ENCODE results near the gene CAPS. TPM values are rescaled to one million over a fixed set of nuclear protein-coding genes. Genes with fewer than 3 reads are reported as not detected.

Gene CAPS
- total RNA-seq, 1 donor from 2014 or later: 3.8 TPM

DNA sequence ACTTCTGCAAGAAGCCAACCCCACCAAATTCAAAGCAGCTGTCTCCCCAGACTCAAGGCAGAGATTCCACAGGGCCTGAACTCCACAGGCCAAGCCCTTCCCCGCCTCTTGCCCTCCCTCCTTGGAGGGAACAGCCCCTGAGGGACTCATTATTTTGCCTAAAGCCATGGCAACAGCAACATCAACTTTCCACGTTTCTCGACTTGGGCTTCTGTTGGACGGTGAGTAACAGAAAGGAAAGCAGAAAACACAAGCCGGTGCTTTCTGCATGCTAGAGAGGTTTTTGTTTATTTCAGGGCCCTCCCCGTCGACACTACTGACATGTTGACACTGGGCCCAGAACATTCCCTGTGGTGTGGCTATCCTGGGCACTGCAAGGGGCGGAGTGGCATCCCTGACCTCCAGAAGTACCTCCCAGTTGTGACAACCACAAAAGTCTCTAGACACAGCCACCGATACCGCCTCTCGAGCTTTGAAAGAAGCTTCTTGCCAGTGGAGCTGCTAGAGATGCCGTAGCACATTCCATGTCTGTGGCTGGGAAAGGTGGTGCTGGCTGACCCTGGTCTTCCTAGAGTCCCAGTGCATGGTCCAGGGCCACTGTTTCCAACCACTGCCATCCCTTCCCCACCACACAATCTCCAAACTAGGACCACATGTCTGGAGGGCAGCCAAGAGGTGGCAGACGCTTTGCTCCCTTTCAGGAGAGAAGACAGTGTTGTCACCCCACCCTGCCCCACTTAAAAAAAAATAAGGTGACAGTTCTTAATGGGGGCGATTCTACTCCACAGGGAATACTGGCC is 12.8 kb downstream of the CAPS start:
- intact Hi-C loops (cut with DNase I): no loop called here
- DNase-seq (ENCODE audit: missing footprints) (no peak), ATAC-seq (peak; percentile 87)

DNA sequence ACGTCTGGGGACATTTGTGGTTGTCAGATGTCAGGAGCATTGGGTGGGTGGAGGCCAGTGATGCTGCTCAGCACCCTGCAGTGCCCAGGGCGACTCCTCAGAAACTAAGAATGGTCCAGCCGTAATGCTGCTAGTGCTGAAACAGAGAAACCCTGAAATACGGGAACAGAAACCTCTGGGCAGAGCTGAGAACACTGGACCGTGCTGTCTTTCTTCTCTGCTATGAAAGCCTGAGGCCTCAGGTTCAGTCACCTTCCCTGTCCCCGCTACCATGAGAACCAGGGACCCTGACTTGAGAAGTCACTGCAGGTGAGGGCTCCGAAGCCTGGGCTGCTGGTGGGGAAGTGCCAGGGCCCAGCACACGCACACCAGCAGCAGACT is 13.4 kb downstream of the CAPS start:
- intact Hi-C loops (cut with DNase I): no loop called here
- DNase-seq (ENCODE audit: missing footprints) (no peak), ATAC-seq (no peak)

DNA sequence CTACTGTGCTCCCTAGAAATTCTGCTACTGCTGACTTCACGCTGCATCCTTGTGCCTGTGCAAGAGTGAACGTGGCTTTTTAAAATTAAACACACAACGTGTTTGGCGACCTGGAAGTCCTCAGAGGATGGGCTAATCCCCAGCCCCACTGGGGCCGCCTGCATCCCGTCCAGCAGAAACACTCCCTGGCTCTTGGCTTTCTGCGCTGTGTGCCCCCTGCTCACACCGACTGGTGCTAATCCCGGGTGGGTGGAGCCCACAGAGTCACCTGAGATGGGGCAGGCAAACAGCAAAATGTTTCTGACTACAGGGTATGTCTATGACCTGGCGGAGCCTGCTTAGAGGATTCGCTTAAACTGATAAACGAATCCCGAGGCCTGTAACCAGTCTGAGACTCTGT is 15.1 kb downstream of the CAPS start:
- peak; percentile 39 for DNase-seq (ENCODE audit: missing footprints)
- intact Hi-C loops (cut with DNase I): no loop called here
- no peak for ATAC-seq

DNA sequence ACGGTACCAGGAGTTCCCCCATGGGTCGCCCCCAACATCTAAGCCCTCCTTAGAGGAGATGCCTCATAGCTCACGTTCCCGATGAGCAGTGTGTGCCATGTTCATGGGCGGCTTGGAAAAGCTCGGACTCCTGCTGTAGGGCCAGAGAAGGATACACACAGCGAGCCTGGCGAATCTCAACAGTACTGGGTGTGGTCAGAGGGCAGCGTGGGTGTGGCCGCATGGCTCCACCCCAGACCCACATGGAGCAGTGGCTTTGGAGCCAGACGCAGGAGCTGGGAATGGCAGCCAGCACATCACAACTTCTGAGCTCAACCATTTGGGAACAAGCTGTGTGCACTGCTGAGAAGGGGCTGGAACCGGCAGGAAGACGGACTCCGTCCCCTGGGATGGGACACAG is 15.6 kb downstream of the CAPS start:
- no peak for ATAC-seq
- peak; percentile 37 for DNase-seq (ENCODE audit: missing footprints)
- intact Hi-C loops (cut with DNase I): no loop called here

DNA sequence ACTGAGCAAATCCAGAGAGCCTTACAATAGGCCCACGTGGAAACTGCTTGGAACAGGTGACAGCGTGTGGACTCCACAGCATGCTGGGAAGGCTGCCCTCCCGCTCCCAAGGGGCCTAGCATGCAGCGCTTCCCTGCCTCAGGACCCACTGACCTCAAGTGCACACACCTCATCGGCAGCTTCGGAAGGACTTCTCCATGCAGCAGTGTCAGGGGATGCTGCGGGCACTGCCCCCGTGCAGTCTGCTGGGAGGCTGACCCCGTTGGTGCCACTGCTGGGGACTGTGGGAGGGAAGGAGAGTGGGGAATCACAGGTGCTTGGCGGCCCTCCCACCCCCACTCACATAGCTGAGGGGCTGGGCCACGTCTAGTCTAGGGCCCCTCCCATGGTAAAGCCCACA is 17.2 kb downstream of the CAPS start:
- intact Hi-C loops (cut with DNase I): no loop called here
- ATAC-seq (no peak), DNase-seq (ENCODE audit: missing footprints) (peak; percentile 28)

DNA sequence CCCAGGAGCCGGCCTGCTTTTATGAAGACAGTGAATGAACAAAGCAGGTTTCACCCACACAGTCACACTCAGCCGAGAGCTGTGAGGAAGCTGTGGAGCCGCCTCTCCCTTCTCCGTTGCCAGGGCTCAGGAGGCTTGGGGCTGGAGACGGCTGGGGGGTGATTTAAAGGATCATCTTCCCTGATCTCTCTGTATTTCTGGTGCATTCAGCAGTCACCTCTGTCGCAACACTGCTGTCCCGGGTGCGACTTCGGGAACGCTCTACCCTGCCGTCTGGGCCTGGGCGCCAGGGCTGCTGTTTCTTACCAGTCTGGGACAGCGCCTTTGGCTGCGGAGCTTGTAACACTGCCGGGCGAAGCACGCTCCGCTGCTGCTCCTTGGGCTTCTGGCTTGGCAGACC is 18.1 kb downstream of the CAPS start:
- ATAC-seq: no peak
- intact Hi-C loops (cut with DNase I): no loop called here
- peak; percentile 45 for DNase-seq (ENCODE audit: missing footprints)

DNA sequence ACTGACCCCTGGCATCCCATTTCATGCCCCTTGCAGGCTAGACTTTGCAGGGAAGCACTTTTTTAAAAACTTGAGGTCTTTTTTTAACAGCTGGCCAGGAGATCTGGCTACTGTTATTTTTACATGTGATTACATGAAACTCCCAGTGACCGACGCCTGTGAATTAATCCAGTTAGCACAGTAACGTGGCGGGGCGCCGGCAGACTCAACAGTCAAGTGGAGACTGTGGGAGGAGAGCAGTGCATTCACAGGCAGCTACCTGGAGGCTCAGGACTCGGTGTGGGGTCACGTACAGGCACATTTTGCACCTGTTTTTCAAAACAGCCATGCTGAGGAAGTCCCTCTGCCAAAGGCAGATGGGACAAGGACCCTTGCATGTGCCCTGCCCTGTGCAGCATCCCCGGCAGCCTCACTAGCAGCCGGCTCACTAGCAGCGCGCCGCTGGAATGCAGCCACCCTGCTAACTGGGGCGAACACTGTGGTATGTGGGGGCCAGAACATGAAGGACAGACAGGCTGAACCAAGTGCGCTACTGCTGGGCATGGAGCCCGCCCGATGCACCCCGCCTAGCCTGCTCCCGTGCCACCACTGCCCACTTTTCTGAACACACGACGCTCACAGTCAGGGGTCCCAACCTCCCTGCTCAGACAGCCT is 18.7 kb downstream of the CAPS start:
- DNase-seq (ENCODE audit: missing footprints): peak; percentile 69
- intact Hi-C loops (cut with DNase I): no loop called here
- ATAC-seq: no peak

DNA sequence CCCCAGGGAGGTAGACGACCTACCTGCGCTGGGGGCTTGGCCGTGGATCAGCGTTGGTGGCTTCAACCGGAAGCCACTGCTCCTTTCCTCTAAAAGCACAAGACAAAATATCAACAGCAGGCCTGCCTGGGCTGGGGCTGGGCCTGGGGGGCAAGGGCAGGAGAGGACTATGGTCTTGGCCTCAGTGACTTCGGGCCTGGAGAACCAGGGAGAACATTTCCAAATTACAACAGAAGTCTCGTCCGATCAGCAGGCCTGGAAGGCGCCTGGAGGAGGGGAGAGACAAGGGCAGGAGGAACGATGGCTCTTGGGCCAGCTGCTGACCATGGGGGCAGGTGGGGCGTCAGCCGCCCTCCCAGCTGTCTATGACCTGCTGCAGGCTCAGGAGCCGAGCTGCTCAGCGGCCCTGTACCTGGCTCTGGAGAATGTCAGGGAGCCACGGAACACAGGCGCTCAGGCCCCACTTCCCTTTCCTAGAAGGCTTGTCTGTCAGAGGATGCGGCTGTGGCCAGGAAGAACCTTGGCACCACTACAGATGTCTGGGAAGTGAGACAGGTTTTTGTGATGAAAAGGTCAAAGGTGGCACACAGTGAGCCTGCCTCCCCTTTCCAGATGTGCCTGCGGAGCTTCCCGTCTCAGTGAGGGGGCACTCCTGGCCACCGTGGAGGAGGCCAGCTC is 19.5 kb downstream of the CAPS start:
- intact Hi-C loops (cut with DNase I): no loop called here
- peak; percentile 51 for DNase-seq (ENCODE audit: missing footprints)
- no peak for ATAC-seq

DNA sequence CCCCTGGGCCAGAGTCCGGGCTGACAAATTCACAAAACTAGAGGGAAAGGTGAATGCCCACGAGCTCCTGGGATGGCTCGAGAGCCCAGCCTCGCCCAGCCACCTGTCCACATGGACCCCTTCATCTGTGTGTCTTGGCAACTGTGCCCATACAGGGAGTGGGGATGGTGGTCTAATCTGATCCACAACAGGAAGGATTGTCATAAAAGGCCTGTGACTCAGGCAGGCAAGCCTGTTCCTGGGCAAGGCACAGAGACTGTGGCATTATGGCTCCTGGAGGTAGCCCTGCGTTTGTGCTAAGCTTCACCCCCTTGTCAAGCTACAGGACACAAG is 20.0 kb downstream of the CAPS start:
- no peak for ATAC-seq

DNA sequence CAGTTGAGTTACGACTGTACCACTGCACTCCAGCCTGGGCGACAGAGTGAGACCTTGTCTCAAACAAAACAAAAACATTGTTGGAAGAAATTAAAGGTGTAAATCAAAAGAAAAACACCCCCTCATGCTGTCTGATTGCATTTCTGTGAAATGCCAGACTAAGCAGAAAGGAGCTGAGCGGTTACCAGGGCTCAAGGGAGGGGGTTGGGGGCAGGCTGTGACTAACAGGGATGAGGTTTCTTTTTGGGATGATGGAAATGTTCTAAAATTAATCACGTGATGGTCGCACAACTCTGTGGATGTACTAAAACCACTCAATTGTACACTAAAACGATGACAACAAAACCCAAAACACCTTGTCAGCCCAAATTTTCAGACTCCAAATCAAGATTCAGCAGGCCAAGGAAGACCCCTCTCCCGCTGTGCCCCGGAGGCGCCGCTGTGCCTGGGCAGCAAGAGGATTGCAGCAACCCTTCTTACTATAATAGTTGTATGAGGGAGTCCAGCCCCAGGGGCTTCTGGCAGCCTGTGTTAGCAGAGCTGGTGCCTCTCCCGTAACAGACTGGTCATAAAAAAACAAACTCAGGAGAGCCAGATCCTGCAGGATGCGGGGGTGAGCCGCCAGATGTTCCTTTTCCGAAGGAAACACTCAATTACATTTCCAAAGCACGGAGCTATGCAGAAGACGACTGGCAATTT is 20.9 kb downstream of the CAPS start:
- DNase-seq (ENCODE audit: missing footprints): peak; percentile 61
- ATAC-seq: peak; percentile 54
- intact Hi-C loops (cut with DNase I): no loop called here

More for the DNA sequence above, 20.0 kb downstream of the CAPS start:
- no peak for DNase-seq (ENCODE audit: missing footprints)
- intact Hi-C loops (cut with DNase I): no loop called here

DNA sequence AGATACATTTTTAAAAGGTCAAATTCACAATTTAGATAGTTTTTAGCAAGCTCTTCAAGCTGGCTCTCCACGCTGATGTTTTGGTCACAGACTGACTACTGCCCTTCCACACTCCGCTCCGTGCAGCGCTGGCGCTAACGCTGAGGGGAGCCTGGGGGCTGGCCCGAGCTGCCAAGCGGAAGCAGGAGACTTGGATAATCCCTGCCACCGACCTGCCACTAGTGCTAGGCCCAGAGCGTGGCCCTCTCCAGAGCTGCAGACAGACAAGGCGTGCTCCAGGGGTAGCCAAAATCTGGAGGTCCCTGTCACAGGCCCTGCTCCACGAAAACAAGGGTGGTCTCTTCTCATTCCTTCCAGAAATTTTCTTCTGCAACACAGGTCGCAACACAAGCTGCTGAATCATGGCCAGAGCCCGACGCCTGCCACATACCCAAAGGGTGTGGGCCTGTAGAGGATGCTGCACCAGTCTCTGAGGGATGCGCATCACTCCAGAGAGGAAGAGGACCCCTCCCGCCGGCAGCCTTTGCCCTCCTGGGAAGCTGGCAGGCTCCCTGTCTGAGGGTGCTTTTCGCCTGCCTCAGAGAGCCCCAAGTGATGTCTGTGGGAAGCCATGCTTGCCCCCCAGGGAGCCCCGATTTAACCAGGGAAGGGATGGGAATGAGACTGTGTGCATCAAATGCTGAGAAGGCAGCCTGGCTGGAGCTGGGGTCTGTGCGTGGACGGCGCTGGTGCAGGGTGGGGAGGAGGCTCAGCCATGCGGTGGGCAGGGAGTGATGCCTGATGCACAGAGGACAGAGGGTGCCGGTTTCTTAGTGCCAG is 21.6 kb downstream of the CAPS start:
- peak; percentile 73 for DNase-seq (ENCODE audit: missing footprints)
- intact Hi-C loops (cut with DNase I): no loop called here

DNA sequence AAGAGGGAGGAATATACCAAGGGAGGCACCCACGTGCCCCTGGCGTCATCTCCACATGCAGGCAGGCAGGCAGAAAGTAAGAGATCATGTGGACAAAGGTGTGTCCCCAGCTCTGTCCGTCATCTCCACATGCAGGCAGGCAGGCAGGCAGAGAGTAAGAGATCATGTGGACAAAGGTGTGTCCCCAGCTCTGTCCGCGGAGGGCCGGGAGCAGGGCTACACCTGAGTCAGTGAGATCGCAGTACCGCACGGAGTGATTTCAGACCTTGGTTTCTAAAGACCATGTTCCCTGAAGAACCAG is 22.2 kb downstream of the CAPS start:
- intact Hi-C loops (cut with DNase I): no loop called here
- ATAC-seq (no peak), DNase-seq (ENCODE audit: missing footprints) (no peak)

More for the DNA sequence above, 21.6 kb downstream of the CAPS start:
- peak; percentile 26 for ATAC-seq

DNA sequence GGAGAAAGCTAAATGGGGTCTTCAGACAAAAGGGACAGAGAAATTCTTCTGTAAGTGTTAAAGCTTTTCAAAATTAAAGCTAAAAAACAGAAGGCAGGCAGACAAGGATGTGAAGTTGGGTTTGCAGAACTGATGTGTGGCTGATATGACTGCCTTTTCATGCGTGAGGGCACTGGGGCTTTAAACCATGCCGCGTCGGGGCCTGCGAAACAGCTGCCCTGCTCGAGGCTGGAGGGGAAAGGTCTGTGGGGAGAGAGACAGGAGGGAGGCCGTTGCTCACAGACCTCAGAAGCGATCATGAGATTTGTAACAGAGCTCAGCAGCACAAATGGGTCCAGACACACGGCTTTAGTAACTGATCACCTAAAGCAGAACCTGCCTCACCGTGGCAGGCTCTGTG is 23.5 kb downstream of the CAPS start:
- ATAC-seq (no peak), DNase-seq (ENCODE audit: missing footprints) (peak; percentile 18)
- intact Hi-C loops (cut with DNase I): no loop called here

DNA sequence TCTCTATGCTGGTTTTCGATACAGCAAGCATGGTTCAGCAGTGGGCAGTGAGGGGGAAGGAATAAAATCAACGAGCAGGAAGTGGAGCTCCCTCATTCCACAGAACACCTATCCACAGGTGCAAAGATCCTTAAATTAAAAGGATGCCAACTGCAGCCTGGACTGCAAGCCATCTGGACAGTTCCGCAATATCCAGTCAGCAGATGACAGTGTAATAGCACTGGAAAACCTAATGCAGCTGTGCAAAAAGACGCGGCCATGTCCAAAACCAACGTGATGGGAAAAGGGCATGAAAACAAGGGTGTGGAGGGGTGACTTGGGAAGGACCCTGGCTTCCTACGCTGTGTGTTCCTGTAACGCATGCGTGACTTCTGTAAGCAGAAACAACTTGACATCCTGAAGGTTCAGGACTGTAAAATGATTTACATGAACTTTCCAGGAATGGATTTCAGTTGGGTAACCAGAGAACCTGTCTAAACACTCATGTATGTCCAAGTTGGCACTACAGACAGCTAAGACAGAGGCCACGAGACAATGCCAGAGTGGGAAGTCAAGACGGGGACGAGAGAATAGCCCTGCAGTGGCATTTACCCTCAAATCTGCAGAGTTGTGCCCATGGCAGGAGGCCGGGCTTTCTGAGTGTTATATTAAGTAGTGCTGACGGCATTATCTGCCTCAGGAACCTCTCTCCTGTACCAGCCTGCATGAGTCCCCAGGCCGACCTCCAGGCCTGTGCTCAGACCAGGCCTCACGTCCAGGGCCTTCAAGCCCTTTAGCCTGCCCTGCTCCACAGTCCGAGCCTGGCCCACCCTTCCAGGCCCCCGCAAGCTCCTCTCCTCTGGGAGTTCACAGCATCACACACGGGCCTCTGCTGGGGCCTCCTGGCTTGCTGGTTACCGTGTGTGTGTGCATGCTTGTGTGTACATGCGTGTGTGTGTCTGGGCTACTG is 26.5 kb downstream of the CAPS start:
- DNase-seq (ENCODE audit: missing footprints) (peak; percentile 59), ATAC-seq (peak; percentile 23)
- intact Hi-C loops (cut with DNase I): no loop called here

DNA sequence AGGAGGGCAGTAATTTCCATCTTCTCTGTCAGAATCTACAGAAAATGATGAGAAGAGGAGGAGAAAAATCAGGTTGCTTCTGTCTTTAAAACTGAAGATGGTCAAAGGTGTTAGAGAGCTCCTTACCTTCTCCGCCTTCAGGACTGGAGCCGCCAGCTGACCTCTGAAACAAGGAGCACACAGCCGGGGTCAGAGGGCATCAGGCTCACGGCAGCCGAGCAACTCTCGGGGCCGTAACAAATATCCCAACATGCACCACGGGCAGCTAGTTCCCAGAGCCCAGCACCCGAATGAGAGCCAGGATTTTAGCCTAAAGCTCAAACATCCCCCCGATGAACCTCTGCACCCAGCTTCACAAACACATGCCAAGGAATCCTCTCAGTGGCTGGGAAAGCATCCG is 27.6 kb downstream of the CAPS start:
- ATAC-seq (no peak), DNase-seq (ENCODE audit: missing footprints) (peak; percentile 27)
- intact Hi-C loops (cut with DNase I): no loop called here

DNA sequence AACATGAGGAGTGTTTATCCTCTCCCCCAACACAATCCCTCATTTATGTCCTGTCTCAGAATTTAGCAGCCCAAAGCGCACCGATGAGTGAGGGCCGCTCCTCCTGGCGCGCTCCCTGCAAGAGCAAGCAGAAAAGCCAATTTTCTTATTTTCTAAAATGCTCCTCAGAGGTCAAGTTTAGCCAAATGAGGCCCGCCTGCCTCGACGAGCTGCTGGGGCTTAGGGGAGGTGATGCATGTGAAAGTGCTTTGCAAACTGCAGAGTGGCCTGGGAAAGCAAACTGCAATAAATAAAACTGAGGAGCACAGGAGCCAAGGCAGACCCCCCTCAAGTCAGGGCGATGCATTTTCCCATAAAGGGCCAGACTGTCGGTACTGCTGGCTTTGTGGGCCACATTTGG is 29.0 kb downstream of the CAPS start:
- DNase-seq (ENCODE audit: missing footprints) (peak; percentile 11), ATAC-seq (no peak)
- intact Hi-C loops (cut with DNase I): no loop called here

DNA sequence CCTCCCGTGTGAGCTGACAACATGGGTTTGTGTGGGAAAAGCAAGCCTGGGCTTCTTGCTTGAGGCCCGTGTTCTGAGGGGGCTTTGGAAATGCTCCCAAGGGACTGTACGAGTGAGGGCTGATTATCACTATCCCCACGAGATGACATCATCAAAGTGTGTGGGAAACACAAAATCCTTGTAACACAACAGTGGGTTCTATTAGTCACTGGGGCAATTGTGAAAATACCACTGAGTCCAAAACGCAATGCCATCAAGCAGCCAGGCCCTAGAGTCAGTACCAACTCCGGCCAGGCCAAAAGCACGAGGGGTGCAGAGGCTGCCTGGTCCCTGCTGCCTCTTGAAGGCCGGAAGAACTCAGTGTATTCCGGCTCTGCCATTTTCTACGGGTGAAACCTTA is 29.6 kb downstream of the CAPS start:
- ATAC-seq (no peak), DNase-seq (ENCODE audit: missing footprints) (no peak)
- intact Hi-C loops (cut with DNase I): no loop called here

DNA sequence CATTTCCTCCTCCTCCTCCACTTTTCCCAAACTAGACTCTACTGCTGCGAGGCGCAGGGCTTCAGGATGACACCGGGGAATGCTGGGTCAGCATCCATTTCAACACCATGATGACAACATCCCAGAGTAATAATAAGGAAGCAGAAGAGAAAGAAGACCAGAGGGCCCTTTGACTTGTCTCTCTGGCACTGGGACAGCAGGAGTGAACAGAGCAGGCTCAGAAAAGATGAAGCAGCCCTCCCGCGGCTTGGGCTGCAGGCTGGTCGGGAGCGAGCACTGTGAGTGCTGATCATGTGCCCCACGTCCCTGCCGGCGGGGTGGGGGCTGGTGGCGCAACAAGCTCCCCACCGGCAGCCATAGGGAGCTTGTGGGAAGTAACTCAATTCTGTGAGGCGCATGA is 33.4 kb downstream of the CAPS start:
- peak; percentile 89 for DNase-seq (ENCODE audit: missing footprints)
- ATAC-seq: peak; percentile 70
- intact Hi-C loops (cut with DNase I): loop anchor here (5.0 kb wide), 1 partner anchor 40 kb away; no protein-coding TSS in a partner anchor
